Naive thymus-derived CD8-positive, alpha-beta T cell (primary cell): ENCODE results near the gene CYTH3. TPM values are rescaled to one million over a fixed set of nuclear protein-coding genes. Genes with fewer than 3 reads are reported as not detected.

Source experiments
- ATAC-seq, 2 donors: fragments of 150-1000 bp; cut with Tn5 transposase in 1 of 2; sonication (Bioruptor Pico), chemical (Tn5 transposase) in 1 of 2; 1 replicate in 1 of 2; 2 replicates in 1 of 2; pipeline ENCODE4 v1.10.0; 2021; ENCODE audit warnings: mild to moderate bottlenecking in 2 of 2, moderate library complexity in 2 of 2
- POLR2A ChIA-PET: fragments of 350-600 bp; sonication (Branson Sonifier 250); formaldehyde crosslinking; loops from one replicate; lab custom pipeline; 2021; ENCODE audit warnings: antibody characterized with exemption; lab: Charles Lee
- DNase-seq, 10 donors: peaks; one replicate each; pipeline versions ENCODE4 v3.0.0 to v3.0.0-alpha.2; 2020 to 2022
- H3K27ac Mint-ChIP-seq, 10 donors: one replicate each; pipeline ENCODE4 v1.8.0; 2020 to 2022; ENCODE audit warnings: mild to moderate bottlenecking in 10 of 10, mixed read lengths in 10 of 10, moderate library complexity in 4 of 10, inconsistent platforms in 1 of 10
- H3K27me3 Mint-ChIP-seq, 5 donors: one replicate each; pipeline ENCODE4 v1.8.0; 2021 to 2022; ENCODE audit warnings: mixed read lengths in 5 of 5
- H3K36me3 Mint-ChIP-seq, 3 donors: one replicate each; pipeline ENCODE4 v1.8.0; 2020 to 2022; ENCODE audit warnings: mixed read lengths in 3 of 3, mild to moderate bottlenecking in 2 of 3, inconsistent platforms in 1 of 3
- H3K4me1 Mint-ChIP-seq, 4 donors: one replicate each; pipeline ENCODE4 v1.8.0; 2021 to 2022; ENCODE audit warnings: mixed read lengths in 4 of 4
- H3K4me3 Mint-ChIP-seq, 10 donors: one replicate each; pipeline ENCODE4 v1.8.0; 2020 to 2022; ENCODE audit warnings: mild to moderate bottlenecking in 10 of 10, mixed read lengths in 10 of 10, moderate library complexity in 6 of 10, inconsistent platforms in 1 of 10
- H3K9me3 Mint-ChIP-seq, 9 donors: one replicate each; pipeline ENCODE4 v1.8.0; 2020 to 2022; ENCODE audit warnings: mixed read lengths in 9 of 9, mild to moderate bottlenecking in 3 of 9, inconsistent platforms in 1 of 9, moderate library complexity in 1 of 9
- polyA plus RNA-seq, 3 donors: library from polyadenylated mRNA; unstranded; fragments of 300-500 nt; fragmentation: Illumina TruSeq; gene quantifications; one replicate each; pipeline ENCODE4 v1.2.3, GENCODE V29; 2021
- total RNA-seq, 8 experiments: library from RNA in 2 of 8; stranded (reverse) in 2 of 8; gene quantifications; one replicate each; pipeline ENCODE4 v1.2.3 and lab custom pipeline; 2021 to 2026

The CYTH3 gene
- total and polyA plus RNA-seq, 5 experiments from 2014 or later: 0.77 to 8.6 (median 4.1) TPM

DNA sequence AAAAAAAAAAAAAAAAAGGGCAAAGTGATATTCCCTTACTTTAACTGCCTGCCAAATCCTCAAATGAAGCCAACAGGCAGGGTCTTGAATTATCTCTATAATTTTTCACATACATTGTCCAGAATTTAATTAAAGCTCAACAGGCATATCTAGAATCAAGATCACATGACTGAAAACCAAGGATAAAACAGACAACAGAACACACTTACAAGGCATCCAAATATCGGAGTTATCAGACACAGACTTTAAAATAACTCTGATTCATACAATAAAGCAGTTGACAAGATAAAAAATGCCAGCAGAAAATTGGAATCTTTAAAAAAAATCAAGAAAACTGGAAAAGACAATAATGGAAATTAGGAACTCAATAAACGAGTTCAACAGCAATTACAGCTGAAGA is 10.7 kb downstream of the CYTH3 start:
- peaks cover 15 to 42% (median 20%) of the 10 kb centered on the region in 4 donors for H3K4me1 Mint-ChIP-seq
- H3K4me3 Mint-ChIP-seq: no peak overlapping the region
- peak overlapping the region in 3 of 10 donors; percentile 4 to 49 (median 32) for H3K27ac Mint-ChIP-seq

DNA sequence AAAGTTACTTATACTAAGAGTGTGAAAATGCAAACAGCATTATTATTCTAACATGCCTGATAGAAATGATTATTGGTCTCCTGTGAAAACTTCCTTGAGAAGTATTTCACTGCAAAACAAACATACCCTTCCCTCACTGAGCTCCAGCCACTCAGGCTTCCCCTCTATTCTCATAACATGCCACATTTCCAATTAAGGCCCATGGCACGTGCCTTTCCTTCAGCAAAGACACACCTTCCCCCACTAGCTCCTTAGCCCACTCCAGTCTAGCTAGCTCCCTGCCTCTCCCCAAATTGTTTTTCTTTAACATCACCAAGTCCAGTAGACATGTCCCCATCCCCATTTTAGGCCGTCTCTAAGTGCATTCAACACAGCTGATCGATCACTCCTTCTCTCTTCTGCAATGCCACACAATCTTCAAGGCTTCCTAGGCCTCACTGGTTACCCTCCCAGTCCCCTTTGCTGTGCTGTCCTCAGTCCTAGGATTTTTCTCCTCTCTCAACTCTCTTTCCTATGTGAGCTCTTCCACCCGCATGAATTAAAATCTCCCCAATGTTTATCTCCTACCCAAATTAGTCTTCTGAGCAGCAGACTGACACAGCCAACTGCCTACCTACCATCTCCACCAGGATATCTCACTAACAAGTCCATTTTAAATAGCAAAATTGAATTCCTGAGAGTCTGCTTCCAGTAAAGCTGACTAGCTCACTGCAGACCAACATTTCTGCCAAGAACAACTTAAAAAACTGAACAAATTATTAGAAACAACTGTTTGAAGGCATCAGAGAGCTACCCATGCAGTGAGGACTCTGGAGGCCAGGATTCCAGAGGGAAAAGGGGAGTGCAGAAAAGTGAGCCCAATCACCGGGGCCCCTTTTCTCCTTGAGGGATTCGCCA is 11.9 kb downstream of the CYTH3 start:
- DNase-seq (no peak), ATAC-seq (no peak)
- peaks cover 19 to 48% (median 24%) of the 10 kb centered on the region in 4 donors for H3K4me1 Mint-ChIP-seq
- peak overlapping the region in 4 of 10 donors; percentile 4 to 42 (median 28) for H3K27ac Mint-ChIP-seq
- POLR2A ChIA-PET: interaction anchor here (1.3 kb wide), 1 partner anchor 12 kb away, joined by 4 read pairs; no protein-coding TSS in a partner anchor
- peaks cover 0 to 1% (median 0%) of the 10 kb centered on the region in 5 donors for H3K27me3 Mint-ChIP-seq
- H3K36me3 Mint-ChIP-seq: no peaks in the 10 kb centered on the region
- H3K9me3 Mint-ChIP-seq: no peaks in the 10 kb centered on the region
- no peak overlapping the region for H3K4me3 Mint-ChIP-seq

More for the DNA sequence above, 10.7 kb downstream of the CYTH3 start:
- POLR2A ChIA-PET: interaction anchor here (0.9 kb wide), 1 partner anchor 9 kb away, joined by 3 read pairs; no protein-coding TSS in a partner anchor
- ATAC-seq (no peak), DNase-seq (no peak)
- Mint-ChIP-seq H3K27me3 (peaks cover 0 to 1% (median 0%) of the 10 kb centered on the region in 5 donors), H3K36me3 (no peaks in the 10 kb centered on the region), H3K9me3 (no peaks in the 10 kb centered on the region)

DNA sequence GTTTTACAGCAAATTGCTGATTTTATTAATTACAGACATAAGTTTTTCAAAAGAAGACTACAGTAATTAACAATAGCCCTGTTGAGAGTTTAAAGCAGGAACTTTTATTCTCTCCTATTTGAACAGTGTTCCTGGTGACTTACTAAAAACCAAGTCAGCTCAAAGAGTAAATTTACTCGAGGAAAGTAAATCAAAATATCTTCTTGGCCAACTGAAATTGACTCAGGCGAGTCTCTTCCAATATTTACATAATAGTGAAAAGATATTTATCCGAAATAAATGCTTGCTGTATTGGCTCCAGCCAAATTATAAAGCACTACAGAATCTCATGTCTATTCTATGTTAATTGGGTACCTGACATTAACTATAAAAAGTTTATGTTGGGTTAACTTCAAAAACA is 13.2 kb downstream of the CYTH3 start:
- Mint-ChIP-seq H3K36me3 (no peaks in the 10 kb centered on the region), H3K27me3 (peaks cover 0 to 3% (median 0%) of the 10 kb centered on the region in 5 donors), H3K9me3 (no peaks in the 10 kb centered on the region), H3K4me3 (no peak overlapping the region), H3K27ac (peak overlapping the region in 2 of 10 donors; percentile 74 to 76), H3K4me1 (peaks cover 15 to 55% (median 24%) of the 10 kb centered on the region in 4 donors)
- POLR2A ChIA-PET: no interaction called here
- no peak for ATAC-seq
- DNase-seq: no peak

DNA sequence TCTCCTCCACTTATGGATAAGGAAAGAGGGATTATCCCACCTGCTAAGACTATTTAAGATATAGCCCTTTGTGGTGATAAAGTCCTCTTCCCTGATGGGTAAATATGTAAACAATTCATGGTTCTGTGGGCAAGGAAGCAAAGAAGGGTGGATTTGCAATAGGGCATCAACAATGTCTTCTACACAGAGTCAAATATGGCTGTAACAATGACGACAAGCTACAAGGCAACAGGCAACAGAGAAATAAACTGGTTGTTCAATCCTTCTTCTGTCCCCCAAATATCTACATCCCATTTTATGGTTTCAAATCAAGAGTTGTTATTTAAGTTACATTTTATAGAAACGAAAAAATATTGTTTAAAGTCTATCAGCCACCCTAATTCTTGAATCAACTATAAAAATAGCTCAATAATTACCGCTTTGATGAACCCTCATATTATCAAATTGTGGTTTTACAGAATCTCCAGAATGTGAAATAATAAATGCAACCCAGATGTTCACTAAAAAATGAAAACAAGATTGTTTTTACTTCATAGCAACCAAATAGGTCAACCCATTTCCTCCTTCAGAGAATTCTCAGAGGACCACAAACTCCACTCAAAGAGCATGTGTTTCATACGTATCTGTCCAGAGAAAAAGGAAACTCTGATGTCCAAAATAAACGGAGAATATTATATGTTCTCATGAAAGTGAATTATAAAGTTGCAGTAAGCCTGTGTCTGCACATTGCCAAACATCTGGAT is 13.8 kb downstream of the CYTH3 start:
- POLR2A ChIA-PET: no interaction called here
- DNase-seq (no peak), ATAC-seq (no peak)
- Mint-ChIP-seq H3K4me1 (peaks cover 15 to 55% (median 24%) of the 10 kb centered on the region in 4 donors), H3K27me3 (peaks cover 0 to 3% (median 0%) of the 10 kb centered on the region in 5 donors), H3K27ac (peak overlapping the region in 2 of 10 donors; percentile 74 to 76), H3K4me3 (peak overlapping the region in 3 of 10 donors; percentile 27 to 66 (median 35)), H3K36me3 (no peaks in the 10 kb centered on the region), H3K9me3 (no peaks in the 10 kb centered on the region)

DNA sequence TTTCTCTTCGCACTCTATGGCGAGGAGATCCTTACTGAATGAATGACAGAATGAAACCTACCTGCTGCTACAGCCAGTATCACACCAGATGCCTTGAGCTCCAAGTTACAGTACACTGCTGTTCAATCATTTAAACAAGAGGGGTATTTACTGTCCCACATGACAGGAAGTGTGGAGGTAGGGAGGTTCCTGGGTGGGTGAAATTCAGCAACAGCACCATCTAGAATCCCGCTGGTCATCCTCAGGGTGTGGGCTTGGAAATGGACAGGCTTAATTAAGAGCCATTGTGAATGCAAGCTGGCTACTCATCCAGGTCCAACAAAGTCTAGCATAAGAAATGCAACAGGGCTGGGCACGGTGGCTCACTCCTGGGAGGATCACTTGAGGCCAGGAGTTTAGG is 14.7 kb downstream of the CYTH3 start:
- H3K27ac Mint-ChIP-seq: peak overlapping the region in 2 of 10 donors; percentile 32 to 61
- H3K36me3 Mint-ChIP-seq: no peaks in the 10 kb centered on the region
- ATAC-seq: no peak
- no peak overlapping the region for H3K4me3 Mint-ChIP-seq
- peaks cover 0 to 3% (median 0%) of the 10 kb centered on the region in 5 donors for H3K27me3 Mint-ChIP-seq
- H3K4me1 Mint-ChIP-seq: peaks cover 15 to 55% (median 24%) of the 10 kb centered on the region in 4 donors
- no peak for DNase-seq
- H3K9me3 Mint-ChIP-seq: no peaks in the 10 kb centered on the region
- POLR2A ChIA-PET: no interaction called here

DNA sequence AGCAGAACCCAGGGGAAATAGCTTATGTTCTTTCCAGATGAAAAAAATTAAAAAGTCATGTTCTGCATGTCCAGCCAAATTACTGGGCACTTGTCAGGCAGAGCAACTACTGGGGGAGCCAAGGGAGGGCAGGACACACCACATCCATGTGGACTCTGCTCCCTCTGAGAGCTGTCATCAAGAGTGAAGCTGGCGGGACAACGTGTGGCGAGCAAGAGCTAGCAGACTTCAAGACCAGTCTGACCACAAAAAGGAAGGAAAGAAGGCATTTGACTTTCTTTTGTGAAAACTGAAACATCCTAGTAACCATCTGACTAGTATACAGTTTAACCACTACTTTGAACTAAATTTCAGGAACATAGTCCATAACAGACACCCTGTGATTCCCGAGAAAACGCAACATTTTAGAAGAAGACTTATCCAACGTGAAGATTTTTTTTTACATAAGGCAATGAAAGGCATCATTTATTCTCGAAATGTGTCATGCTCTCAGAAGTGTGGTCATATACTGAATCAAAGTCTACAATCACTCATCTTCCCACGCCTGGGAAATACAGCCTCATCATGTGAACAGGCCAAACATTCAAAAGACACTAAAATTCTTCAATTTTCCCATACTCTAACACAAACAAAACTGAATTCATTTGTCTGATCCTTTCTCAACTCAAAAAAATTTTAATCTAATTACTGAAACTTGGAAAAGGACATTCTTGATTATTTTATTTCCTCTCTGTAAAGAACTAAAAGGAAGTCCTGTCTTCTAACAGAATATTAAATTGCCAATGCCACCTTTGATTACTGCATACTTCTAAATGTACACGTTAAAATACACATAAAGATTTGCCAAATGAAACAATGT is 15.5 kb downstream of the CYTH3 start:
- no peak for DNase-seq
- Mint-ChIP-seq H3K9me3 (no peaks in the 10 kb centered on the region), H3K36me3 (no peaks in the 10 kb centered on the region), H3K27ac (peak overlapping the region in 5 of 10 donors; percentile 5 to 33 (median 32)), H3K4me3 (peak overlapping the region in 1 of 10 donors; percentile 41), H3K4me1 (peaks cover 11 to 51% (median 24%) of the 10 kb centered on the region in 4 donors), H3K27me3 (peaks cover 0 to 3% (median 0%) of the 10 kb centered on the region in 5 donors)
- POLR2A ChIA-PET: no interaction called here
- no peak for ATAC-seq

DNA sequence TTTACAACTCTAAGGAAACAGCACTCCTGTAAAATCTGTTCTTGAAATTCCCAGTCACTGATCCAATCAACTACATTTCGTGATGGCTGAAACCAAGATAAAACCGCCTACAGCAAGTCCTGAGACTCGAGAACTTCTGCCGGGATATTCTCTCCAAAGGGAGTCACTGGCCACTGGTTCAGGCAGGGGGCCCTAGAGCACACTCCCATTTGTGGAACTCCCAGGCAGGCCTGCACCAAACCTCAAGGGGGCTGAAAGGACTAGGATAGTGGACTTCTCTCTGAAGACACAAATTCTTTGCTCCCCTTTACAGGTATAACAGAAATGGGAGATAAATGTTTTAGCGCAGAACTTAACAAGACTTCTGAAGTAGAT is 16.3 kb downstream of the CYTH3 start:
- no peak for DNase-seq
- Mint-ChIP-seq H3K4me1 (peaks cover 13 to 54% (median 27%) of the 10 kb centered on the region in 4 donors), H3K9me3 (no peaks in the 10 kb centered on the region), H3K36me3 (no peaks in the 10 kb centered on the region), H3K27ac (peak overlapping the region in 2 of 10 donors; percentile 32 to 33), H3K27me3 (peaks cover 0 to 6% (median 0%) of the 10 kb centered on the region in 5 donors), H3K4me3 (no peak overlapping the region)
- POLR2A ChIA-PET: no interaction called here
- ATAC-seq: no peak

DNA sequence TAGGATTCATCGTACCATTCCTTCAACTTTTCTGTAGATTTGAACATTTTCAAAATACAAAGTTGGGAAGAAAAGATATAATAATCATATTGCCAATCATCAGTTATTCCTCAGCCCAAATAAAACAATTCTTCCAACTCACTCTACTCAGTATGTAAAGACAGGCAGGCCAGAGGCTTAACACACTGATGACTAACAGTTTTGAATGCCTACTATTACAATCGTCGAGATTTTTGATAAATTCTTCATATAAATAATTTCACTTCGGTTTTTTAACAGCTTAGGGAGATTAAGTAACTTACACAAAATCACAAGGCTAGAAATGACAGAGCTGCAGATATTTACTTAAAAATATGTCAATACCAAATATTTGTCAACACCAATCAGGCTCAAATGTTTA is 17.6 kb downstream of the CYTH3 start:
- POLR2A ChIA-PET: interaction anchor here (0.7 kb wide), 1 partner anchor 151 kb away, joined by 6 read pairs; no protein-coding TSS in a partner anchor
- H3K36me3 Mint-ChIP-seq: no peaks in the 10 kb centered on the region
- DNase-seq (no peak), ATAC-seq (no peak)
- no peaks in the 10 kb centered on the region for H3K9me3 Mint-ChIP-seq
- no peak overlapping the region for H3K4me3 Mint-ChIP-seq
- peaks cover 9 to 55% (median 27%) of the 10 kb centered on the region in 4 donors for H3K4me1 Mint-ChIP-seq
- peaks cover 0 to 6% (median 0%) of the 10 kb centered on the region in 5 donors for H3K27me3 Mint-ChIP-seq
- H3K27ac Mint-ChIP-seq: no peak overlapping the region

DNA sequence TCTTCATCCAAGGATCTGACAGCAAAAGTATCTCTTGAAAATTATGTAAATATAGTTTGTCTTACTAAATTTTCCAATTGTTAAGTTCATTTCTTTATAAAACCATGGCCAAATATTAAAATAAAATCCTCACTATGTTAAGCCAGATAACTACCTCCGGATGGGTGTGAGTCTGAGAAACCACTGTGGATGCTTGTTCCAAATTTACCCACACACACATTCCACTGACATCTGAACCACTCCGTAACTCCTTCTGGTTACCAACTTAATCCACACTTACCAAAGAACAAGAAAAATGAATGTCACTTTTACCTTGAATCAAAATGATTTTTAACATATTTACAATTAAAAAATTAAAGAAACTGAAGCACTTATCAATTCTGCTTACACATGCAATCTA is 19.7 kb downstream of the CYTH3 start:
- no peak for DNase-seq
- H3K4me1 Mint-ChIP-seq: peaks cover 12 to 37% (median 18%) of the 10 kb centered on the region in 4 donors
- no peak for ATAC-seq
- no peak overlapping the region for H3K27ac Mint-ChIP-seq
- peaks cover 0 to 6% (median 0%) of the 10 kb centered on the region in 5 donors for H3K27me3 Mint-ChIP-seq
- no peaks in the 10 kb centered on the region for H3K36me3 Mint-ChIP-seq
- no peak overlapping the region for H3K4me3 Mint-ChIP-seq
- H3K9me3 Mint-ChIP-seq: no peaks in the 10 kb centered on the region
- POLR2A ChIA-PET: no interaction called here

DNA sequence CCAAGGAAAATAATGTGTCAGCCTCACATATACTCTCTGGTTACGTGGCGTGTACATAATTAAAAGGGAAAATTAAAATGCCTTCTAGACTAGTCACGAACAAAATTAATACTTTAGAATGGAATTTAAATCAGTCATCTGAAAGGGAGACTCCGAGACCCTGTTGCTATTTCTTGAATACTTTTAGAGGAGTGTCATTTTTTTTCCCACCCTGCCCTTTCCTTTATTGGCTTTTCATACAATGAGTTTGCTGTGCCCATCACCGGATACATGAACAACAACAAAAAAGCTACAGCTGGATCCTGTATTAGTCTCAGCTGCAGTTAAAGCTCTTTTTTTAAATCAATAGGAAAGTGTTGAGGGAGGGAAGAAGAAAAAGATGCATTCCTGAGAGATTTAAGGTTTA is 20.1 kb downstream of the CYTH3 start:
- POLR2A ChIA-PET: no interaction called here
- no peaks in the 10 kb centered on the region for H3K36me3 Mint-ChIP-seq
- no peak for ATAC-seq
- H3K4me3 Mint-ChIP-seq: no peak overlapping the region
- H3K27me3 Mint-ChIP-seq: peaks cover 0 to 6% (median 0%) of the 10 kb centered on the region in 5 donors
- H3K9me3 Mint-ChIP-seq: no peaks in the 10 kb centered on the region
- DNase-seq: no peak
- H3K4me1 Mint-ChIP-seq: peaks cover 10 to 33% (median 16%) of the 10 kb centered on the region in 4 donors
- no peak overlapping the region for H3K27ac Mint-ChIP-seq

DNA sequence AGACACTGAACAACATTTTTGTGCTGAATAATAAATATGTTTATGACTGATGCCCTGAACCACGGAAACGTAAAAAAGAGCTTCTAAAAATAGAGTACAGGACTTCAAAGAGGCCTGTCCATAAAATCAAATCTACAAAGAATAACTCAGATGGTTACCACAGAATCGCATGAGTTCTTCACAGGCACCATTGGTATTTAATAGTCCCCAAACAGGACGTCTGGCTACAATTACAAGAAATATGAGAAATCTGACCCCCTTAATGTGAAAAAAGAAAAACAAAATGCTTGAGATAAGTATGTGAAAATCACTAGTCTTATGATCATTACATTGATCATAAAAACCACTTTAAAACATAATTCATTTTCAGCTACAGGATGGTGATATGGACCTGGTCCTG is 20.8 kb downstream of the CYTH3 start:
- H3K36me3 Mint-ChIP-seq: no peaks in the 10 kb centered on the region

DNA sequence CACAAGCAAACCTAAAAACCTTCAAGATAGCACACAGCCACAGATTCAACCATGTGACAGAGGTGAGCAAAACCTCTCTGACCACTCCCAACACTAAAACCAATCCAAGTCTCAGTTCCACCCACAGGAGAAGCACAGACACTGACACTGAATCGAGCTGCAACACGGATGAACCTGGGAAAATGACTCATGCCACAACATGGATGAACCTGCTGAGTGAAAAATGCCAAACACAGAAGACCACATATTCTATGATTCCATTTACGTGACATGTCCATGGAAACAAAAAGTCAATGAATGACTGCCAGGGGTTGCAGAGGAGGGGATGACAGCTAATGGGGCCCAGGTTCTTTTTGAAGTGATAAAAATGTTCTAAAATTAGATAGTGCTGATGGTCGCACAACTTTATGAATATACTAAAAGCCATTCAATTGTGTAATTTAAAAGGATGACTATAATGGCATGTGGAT is 22.0 kb downstream of the CYTH3 start:
- no peak for DNase-seq
- Mint-ChIP-seq H3K4me3 (no peak overlapping the region), H3K9me3 (no peaks in the 10 kb centered on the region), H3K4me1 (peaks cover 2 to 18% (median 6%) of the 10 kb centered on the region in 4 donors), H3K27ac (peak overlapping the region in 1 of 10 donors; percentile 5), H3K27me3 (peaks cover 0 to 6% (median 0%) of the 10 kb centered on the region in 5 donors), H3K36me3 (no peaks in the 10 kb centered on the region)
- no peak for ATAC-seq
- POLR2A ChIA-PET: no interaction called here

More for the DNA sequence above, 20.8 kb downstream of the CYTH3 start:
- ATAC-seq (no peak), DNase-seq (no peak)
- Mint-ChIP-seq H3K27me3 (peaks cover 0 to 6% (median 0%) of the 10 kb centered on the region in 5 donors), H3K27ac (no peak overlapping the region), H3K4me3 (no peak overlapping the region), H3K4me1 (peaks cover 3 to 26% (median 11%) of the 10 kb centered on the region in 4 donors), H3K9me3 (no peaks in the 10 kb centered on the region)
- POLR2A ChIA-PET: no interaction called here
